NCI-H2107 treated with DMSO at 0.1 percent for 48 hours (cell line): ENCODE data around the gene FDCSP.
"Not testable (repeated sequence)": the region's sequence is repeated elsewhere in the genome, so short reads cannot be mapped to it uniquely, and the experiment has no call there.

Experiments
- DNase-seq: peaks from one replicate; lab custom pipeline; 2025; ENCODE audit not compliant: unreplicated experiment; lab: John Stamatoyannopoulos, UW

FDCSP gene

DNA sequence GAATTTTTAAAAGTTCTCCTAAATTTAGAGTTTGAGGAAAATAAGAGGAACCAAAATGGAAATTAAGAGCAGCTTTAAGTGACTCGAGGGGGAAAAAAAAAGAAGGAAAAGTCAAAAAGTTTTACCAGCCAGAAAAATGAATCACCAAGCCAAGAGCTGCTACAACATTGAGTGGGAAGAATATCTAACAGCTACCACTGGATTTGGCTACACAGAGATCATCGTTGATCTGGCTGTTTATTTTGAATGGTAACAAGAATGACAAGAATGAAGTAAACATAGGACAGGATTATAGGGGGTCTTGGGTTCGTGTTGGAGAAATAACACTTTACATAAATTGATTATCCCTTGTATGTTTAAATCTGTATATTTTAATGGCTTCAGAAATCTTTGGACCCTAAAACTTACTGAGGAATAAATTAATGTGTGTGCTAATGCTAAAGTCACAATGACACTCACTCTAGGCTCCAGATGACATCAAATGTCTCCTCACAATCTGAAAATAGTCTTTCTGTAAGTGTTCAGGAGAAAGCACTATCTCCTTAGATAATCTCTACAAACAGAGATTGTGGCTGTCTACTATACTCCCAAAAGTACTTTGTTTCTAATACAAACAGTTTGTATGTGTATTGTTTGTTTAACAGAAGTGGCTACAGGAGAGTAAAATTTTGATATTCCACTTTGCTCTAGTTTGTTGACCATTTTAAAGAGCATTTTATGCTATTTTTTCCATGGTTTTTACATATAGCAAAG lies 13.4 kb downstream of the FDCSP start:
- DNase-seq = no peak

DNA sequence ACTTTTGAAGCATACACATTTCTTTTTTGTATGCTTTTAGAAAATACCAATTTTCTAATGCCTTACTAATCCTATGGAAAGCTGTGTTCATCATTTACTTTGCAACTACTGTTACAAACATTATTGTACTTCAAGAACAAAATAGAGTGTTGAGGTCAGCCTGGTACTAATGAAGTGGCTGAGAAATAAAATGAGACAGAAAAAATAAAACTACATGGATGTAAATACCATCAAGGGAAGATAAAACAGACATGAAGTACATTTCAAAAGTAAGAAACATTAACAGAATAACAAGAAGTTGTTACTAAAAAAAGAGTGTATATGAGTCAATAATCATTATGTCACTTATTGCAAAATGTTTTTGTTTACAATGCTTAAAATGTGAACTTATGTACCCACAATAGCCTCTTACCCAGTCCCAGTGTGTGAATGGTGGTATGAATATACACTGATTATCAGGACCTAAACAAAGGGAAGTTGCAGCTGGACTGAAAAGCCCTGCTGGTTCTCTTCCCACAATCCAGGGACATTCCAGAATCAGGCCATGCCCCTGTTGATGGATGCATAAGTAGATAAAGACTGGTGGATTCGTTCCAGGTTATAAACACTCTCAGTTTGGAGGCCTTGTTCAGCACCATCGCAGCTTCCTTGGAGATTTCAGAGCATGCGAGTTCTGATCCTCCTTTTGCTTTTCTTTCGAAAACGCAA lies 14.1 kb downstream of the FDCSP start:
- DNase-seq = no peak

DNA sequence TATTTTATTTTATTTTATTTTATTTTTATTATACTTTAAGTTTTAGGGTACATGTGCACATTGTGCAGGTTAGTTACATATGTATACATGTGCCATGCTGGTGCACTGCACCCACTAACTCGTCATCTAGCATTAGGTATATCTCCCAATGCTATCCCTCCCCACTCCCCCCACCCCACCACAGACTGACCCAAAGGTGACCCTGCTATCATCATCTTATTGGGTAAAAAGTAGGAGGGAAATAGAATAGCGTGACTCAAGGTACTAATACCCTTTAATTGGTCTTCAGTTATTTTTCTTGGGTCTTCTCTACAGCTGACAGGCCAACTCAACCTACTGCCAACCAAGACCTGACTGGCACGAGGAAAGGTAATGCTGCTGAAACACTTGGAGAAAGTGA lies 16.4 kb downstream of the FDCSP start, which contains the start of gene CSN3:
CSN3 (plus strand) TSS at position 301 of the 400 bp plus-strand sequence. CDS start 2,223 bp downstream, outside the sequence.
- not testable (repeated sequence) for DNase-seq

DNA sequence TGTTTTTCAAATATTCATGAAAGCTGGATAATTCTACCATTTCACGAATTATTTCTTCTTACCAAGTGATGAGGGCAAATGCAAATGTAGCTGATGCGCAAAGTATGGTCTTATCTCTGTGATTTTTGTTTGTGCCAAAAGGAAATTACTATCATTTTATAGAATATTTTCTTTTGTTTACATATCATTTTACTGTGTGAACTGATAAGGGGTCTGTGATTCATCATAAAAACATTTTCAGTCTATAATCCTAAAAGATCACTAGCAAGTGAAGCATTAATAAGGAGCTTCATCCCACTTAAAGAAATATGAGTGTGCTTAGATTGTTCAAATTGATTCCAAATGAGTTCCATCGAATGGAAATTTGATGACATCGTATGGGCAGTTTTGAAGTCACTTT lies 17.2 kb downstream of the FDCSP start:
- no peak for DNase-seq

DNA sequence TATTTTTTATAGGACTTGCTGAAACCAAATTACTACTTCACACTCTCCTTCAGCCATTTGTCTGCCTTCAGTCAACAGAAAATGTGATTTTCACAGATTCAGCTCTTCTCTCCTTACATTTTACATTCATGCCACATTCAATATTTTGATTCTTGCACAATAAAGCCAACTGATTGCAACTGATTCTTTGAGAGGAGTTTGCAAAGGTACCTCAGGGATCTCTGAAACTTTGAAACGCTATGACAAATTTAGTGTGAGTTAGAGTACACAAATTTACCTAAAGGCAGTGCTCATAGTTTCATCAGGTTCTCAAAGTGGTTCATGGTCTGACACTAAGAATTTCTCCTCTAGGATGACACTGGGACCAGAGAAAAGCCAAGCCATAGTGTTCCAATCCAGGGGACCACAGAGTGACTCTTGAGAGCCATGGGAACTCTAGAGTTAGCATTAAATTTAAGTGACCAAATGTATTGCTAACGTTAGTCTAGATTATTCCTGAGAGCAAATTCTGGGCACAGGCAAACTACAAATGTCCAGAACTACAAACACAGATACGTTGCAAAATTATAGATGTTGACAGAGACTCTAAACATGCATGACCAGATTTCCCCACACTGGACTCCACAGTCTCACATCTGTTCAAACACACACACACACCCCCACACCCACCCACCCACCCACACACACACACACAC lies 25.5 kb downstream of the FDCSP start:
- DNase-seq = no peak

DNA sequence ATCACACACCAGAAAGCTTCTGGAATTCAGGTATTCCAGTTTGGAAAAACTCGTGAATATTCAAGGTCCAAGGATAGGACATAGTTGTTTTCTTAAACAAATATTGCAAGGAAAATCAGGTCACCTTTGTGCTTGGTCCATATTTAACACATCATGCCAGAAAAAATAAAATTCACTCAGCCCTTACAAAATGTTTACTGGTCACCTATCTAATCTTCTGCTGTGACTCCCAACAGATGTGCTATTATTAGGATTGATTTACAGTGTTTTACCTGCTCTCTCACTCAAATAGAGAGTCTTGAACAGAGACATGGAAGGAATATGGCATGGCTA lies 26.0 kb downstream of the FDCSP start:
- DNase-seq = no peak

DNA sequence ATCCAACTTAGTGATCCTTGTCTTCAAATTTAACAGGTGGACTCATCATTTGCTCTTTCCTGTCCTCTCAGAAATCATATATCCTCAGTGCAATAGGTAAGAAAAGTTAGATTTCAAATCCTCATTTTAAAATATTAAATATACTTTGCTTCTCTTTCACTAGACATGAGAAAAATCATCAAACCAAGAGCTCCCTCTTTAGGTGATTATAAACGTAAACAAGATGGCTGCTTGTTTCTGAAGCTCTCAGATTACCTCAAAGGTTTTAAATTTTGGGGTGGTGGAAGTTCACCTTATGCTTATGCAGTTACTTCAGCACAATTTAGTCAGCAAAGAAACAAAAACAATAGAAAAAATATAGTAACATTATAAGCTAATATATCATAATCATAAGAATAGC lies 43.8 kb downstream of the FDCSP start:
- peak; percentile 9 for DNase-seq

DNA sequence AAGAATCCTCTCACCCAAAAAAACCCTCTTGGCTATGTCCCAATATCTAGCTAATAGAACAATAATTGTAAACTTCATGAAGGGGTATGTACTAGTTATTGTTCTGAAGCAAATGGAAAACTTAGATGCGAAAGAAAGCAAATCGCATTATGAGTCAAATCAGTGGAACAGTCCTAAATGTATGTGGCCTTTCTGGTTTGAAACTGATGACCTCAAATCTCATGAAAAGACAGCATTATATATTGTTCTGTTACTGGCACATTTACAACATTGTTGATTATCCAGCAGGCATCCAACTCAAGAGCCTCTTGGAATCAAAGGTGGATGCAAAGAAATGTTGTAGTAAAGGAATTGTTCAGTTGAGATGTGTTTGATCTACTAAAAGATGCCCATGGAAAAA lies 51.2 kb downstream of the FDCSP start:
- no peak for DNase-seq

DNA sequence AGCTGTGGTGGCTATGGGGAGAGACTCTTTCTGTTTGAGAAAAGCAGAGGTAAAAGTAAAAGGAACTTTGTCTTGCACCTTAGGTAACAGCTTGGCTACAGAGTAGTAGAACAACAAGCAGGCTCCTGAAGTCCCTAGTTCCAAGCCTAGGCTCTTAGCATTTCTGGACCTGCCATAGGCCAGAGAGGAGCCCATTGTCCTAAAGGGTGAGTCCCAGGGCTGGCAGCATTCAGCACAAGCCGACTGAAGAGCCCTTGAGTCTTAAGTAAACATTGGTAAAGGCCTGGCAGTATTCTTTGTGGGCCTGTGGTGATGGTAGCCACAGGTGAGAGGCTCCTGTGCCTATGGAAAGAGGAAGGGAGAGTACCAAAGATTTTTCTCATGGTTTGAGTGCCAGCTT lies 54.6 kb downstream of the FDCSP start:
- no peak for DNase-seq
